T-cell (primary cell): ENCODE data around the gene DYNC2H1. TPM values are rescaled to one million over a fixed set of nuclear protein-coding genes. Genes with fewer than 3 reads are reported as not detected.

ENCODE experiments used
- ATAC-seq, 4 experiments: fragments of 200-7000 bp in 3 of 4; fragments of 150-1000 bp in 1 of 4; cut with Tn5 transposase; replicated peaks in 1 of 4; 1 replicate in 3 of 4; 2 replicates in 1 of 4; pipeline ENCODE4 v1.10.0; 2021; ENCODE audit warnings: moderate library complexity in 3 of 4, mild to moderate bottlenecking in 2 of 4, moderate number of reproducible peaks in 1 of 4
- CTCF ChIA-PET, 2 donors: fragments of 300-600 bp; sonication (Branson Sonifier 250); formaldehyde crosslinking; loops; one replicate each; lab custom pipeline; 2022; ENCODE audit warnings: antibody characterized with exemption in 2 of 2; lab: Charles Lee
- POLR2A ChIA-PET, 2 donors: fragments of 300-600 bp; sonication (Branson Sonifier 250); formaldehyde crosslinking; loops; one replicate each; lab custom pipeline; 2022; ENCODE audit warnings: antibody characterized with exemption in 2 of 2; lab: Charles Lee
- DNase-seq, 35 experiments: peaks; one replicate each; pipeline versions ENCODE4 v3.0.0 to v3.0.0-alpha.2; 2013 to 2023
- H3K27ac ChIP-seq: one replicate; pipeline ENCODE4 v1.5.1; 2013; ENCODE audit warnings: low read length
- H3K27me3 ChIP-seq, 2 experiments: replicated peaks in 1 of 2; 1 replicate in 1 of 2; 2 replicates in 1 of 2; pipeline versions ENCODE4 v1.6.1 to v1.7.0; 2013; ENCODE audit warnings: low read length in 1 of 2, mixed read lengths in 1 of 2; ENCODE audit not compliant: control insufficient read depth in 2 of 2, insufficient read depth in 2 of 2; ENCODE audit errors: extremely low read depth in 1 of 2
- H3K36me3 ChIP-seq, 2 donors: 1 replicate in 1 of 2; 2 replicates in 1 of 2; pipeline versions ENCODE4 v1.6.1 to v1.7.0; 2013; ENCODE audit warnings: low read length in 1 of 2; ENCODE audit not compliant: control insufficient read depth in 2 of 2, insufficient read depth in 1 of 2; ENCODE audit errors: extremely low read depth in 1 of 2
- H3K4me1 ChIP-seq, 2 experiments: 1 replicate in 1 of 2; 2 replicates in 1 of 2; pipeline versions ENCODE4 v1.6.1 to v1.7.0; 2013; ENCODE audit warnings: low read length in 2 of 2, mixed read lengths in 1 of 2; ENCODE audit not compliant: insufficient read depth in 2 of 2, control insufficient read depth in 1 of 2; ENCODE audit errors: extremely low read depth in 1 of 2
- H3K4me3 ChIP-seq, 2 donors: 1 replicate in 1 of 2; 2 replicates in 1 of 2; pipeline versions ENCODE4 v1.5.1 to v1.7.0; 2013; ENCODE audit warnings: mild to moderate bottlenecking in 2 of 2, low read length in 1 of 2, moderate library complexity in 1 of 2; ENCODE audit not compliant: control insufficient read depth in 1 of 2; ENCODE audit errors: extremely low read depth in 1 of 2
- H3K9me3 ChIP-seq: 2 replicates; pipeline ENCODE4 v1.7.0; 2013
- H3K27ac Mint-ChIP-seq, 2 donors: one replicate each; pipeline ENCODE4 v1.8.0; 2020 to 2021; ENCODE audit warnings: mild to moderate bottlenecking in 2 of 2, mixed read lengths in 2 of 2
- H3K27me3 Mint-ChIP-seq, 2 donors: one replicate each; pipeline ENCODE4 v1.8.0; 2021 to 2022; ENCODE audit warnings: mixed read lengths in 2 of 2
- H3K36me3 Mint-ChIP-seq: one replicate; pipeline ENCODE4 v1.8.0; 2021; ENCODE audit warnings: mixed read lengths
- H3K4me1 Mint-ChIP-seq, 3 donors: one replicate each; pipeline ENCODE4 v1.8.0; 2020 to 2022; ENCODE audit warnings: mixed read lengths in 3 of 3, mild to moderate bottlenecking in 1 of 3
- H3K4me3 Mint-ChIP-seq, 3 donors: one replicate each; pipeline ENCODE4 v1.8.0; 2020 to 2022; ENCODE audit warnings: mild to moderate bottlenecking in 3 of 3, mixed read lengths in 3 of 3, moderate library complexity in 3 of 3
- H3K9me3 Mint-ChIP-seq, 3 donors: one replicate each; pipeline ENCODE4 v1.8.0; 2020 to 2022; ENCODE audit warnings: mixed read lengths in 3 of 3
- WGBS: methylation state at CpG from one replicate; pipeline ENCODE4 v1.1.5; 2013; ENCODE audit warnings: missing lambda C conversion rate; ENCODE audit not compliant: insufficient coverage; 5-methylcytosine and 5-hydroxymethylcytosine counted together
- total RNA-seq, 35 experiments: library from RNA in 6 of 35; stranded (reverse) in 6 of 35; fragments of 120-200 nt in 1 of 35; gene quantifications; one replicate each; pipeline versions ENCODE4 v1.2.1 to v1.2.4 and lab custom pipeline; 2013 to 2026

The DYNC2H1 gene
- total RNA-seq, 5 donors from 2014 or later (not counting 1 experiment from before 2014, with no cell fraction given), result 2.6 to 4.4 (median 3.2) TPM

GRCh38 chr11:103436131-103436770 lies 327.0 kb downstream of the DYNC2H1 start:
- H3K9me3 Mint-ChIP-seq, result no peaks in the 10 kb centered on the region
- no peak overlapping the region for H3K27ac Mint-ChIP-seq
- ChIA-PET POLR2A (no interaction called here), CTCF (no interaction called here)
- H3K4me1 Mint-ChIP-seq, result no peaks in the 10 kb centered on the region
- H3K4me3 ChIP-seq, result no peak overlapping the region
- WGBS, result 80% methylated on average over 2 of the region's 3 CpGs
- no peak for DNase-seq
- no peak overlapping the region for H3K4me3 Mint-ChIP-seq
- H3K27me3 Mint-ChIP-seq, result no peaks in the 10 kb centered on the region
- no peaks in the 10 kb centered on the region for H3K27me3 ChIP-seq
- H3K36me3 ChIP-seq, result no peaks in the 10 kb centered on the region
- H3K36me3 Mint-ChIP-seq, result peaks cover 2% of the 10 kb centered on the region
- H3K27ac ChIP-seq, result no peak overlapping the region
- ATAC-seq, result no peak
- no peaks in the 10 kb centered on the region for H3K9me3 ChIP-seq
- H3K4me1 ChIP-seq, result no peaks in the 10 kb centered on the region

GRCh38 chr11:103441021-103441420 lies 331.8 kb downstream of the DYNC2H1 start:
- Histone ChIP-seq H3K9me3 (no peaks in the 10 kb centered on the region), H3K4me1 (no peaks in the 10 kb centered on the region), H3K4me3 (no peak overlapping the region), H3K27ac (no peak overlapping the region), H3K27me3 (no peaks in the 10 kb centered on the region), H3K36me3 (no peaks in the 10 kb centered on the region)
- H3K4me1 Mint-ChIP-seq, result no peaks in the 10 kb centered on the region
- DNase-seq (no peak), ATAC-seq (no peak)
- ChIA-PET CTCF (no interaction called here), POLR2A (no interaction called here)
- 79% methylated on average over 3 of the region's 5 CpGs for WGBS
- H3K27me3 Mint-ChIP-seq, result no peaks in the 10 kb centered on the region
- H3K36me3 Mint-ChIP-seq, result peaks cover 2% of the 10 kb centered on the region
- no peak overlapping the region for H3K4me3 Mint-ChIP-seq
- no peak overlapping the region for H3K27ac Mint-ChIP-seq
- H3K9me3 Mint-ChIP-seq, result no peaks in the 10 kb centered on the region

- H3K27me3 Mint-ChIP-seq, result no peaks in the 10 kb centered on the region
Observed at GRCh38 chr11:103448966-103449365, 339.7 kb downstream of the DYNC2H1 start.

GRCh38 chr11:103450241-103450640 lies 341.0 kb downstream of the DYNC2H1 start:
- Histone ChIP-seq H3K9me3 (no peaks in the 10 kb centered on the region), H3K36me3 (no peaks in the 10 kb centered on the region), H3K4me1 (no peaks in the 10 kb centered on the region), H3K4me3 (no peak overlapping the region), H3K27me3 (no peaks in the 10 kb centered on the region), H3K27ac (no peak overlapping the region)
- no peaks in the 10 kb centered on the region for H3K27me3 Mint-ChIP-seq
- H3K27ac Mint-ChIP-seq, result no peak overlapping the region
- H3K4me3 Mint-ChIP-seq, result no peak overlapping the region
- ChIA-PET POLR2A (no interaction called here), CTCF (no interaction called here)
- no peaks in the 10 kb centered on the region for H3K36me3 Mint-ChIP-seq
- no peaks in the 10 kb centered on the region for H3K9me3 Mint-ChIP-seq
- H3K4me1 Mint-ChIP-seq, result no peaks in the 10 kb centered on the region
- no peak for DNase-seq
- no peak for ATAC-seq
- whole genome bisulfite sequencing, result no CpG with 5 or more reads among the region's 4 CpGs

More at GRCh38 chr11:103448966-103449365, 339.7 kb downstream of the DYNC2H1 start:
- Histone ChIP-seq H3K27me3 (no peaks in the 10 kb centered on the region), H3K36me3 (no peaks in the 10 kb centered on the region), H3K4me1 (no peaks in the 10 kb centered on the region), H3K9me3 (no peaks in the 10 kb centered on the region), H3K27ac (no peak overlapping the region), H3K4me3 (no peak overlapping the region)
- DNase-seq (no peak), ATAC-seq (no peak)
- 67% methylated on average over 3 of the region's 3 CpGs for WGBS
- H3K4me1 Mint-ChIP-seq, result no peaks in the 10 kb centered on the region
- POLR2A ChIA-PET, result no interaction called here
- no peak overlapping the region for H3K27ac Mint-ChIP-seq
- no peaks in the 10 kb centered on the region for H3K36me3 Mint-ChIP-seq
- CTCF ChIA-PET, result no interaction called here
- no peak overlapping the region for H3K4me3 Mint-ChIP-seq
- H3K9me3 Mint-ChIP-seq, result no peaks in the 10 kb centered on the region

- Mint-ChIP-seq H3K4me1 (no peaks in the 10 kb centered on the region), H3K27ac (no peak overlapping the region), H3K4me3 (no peak overlapping the region), H3K27me3 (no peaks in the 10 kb centered on the region), H3K9me3 (no peaks in the 10 kb centered on the region), H3K36me3 (peaks cover 2% of the 10 kb centered on the region)
- WGBS, result no CpG with 5 or more reads among the region's 3 CpGs
- H3K36me3 ChIP-seq, result no peaks in the 10 kb centered on the region
- no peak for DNase-seq
- no peaks in the 10 kb centered on the region for H3K4me1 ChIP-seq
- no peak for ATAC-seq
- no peak overlapping the region for H3K27ac ChIP-seq
- no peaks in the 10 kb centered on the region for H3K9me3 ChIP-seq
- H3K27me3 ChIP-seq, result no peaks in the 10 kb centered on the region
- CTCF ChIA-PET, result interaction anchor here in 1 of 2 donors (0.7 kb wide), 1 partner anchor 95 kb away, joined by 3 read pairs; no protein-coding TSS in a partner anchor
- POLR2A ChIA-PET, result interaction anchor here in 1 of 2 donors (0.6 kb wide), 1 partner anchor 201 kb away, joined by 6 read pairs; no protein-coding TSS in a partner anchor
- no peak overlapping the region for H3K4me3 ChIP-seq
Observed at GRCh38 chr11:103453126-103453525, 343.9 kb downstream of the DYNC2H1 start.

- Mint-ChIP-seq H3K27ac (no peak overlapping the region), H3K4me3 (no peak overlapping the region), H3K27me3 (no peaks in the 10 kb centered on the region), H3K4me1 (no peaks in the 10 kb centered on the region), H3K36me3 (peaks cover 2% of the 10 kb centered on the region), H3K9me3 (no peaks in the 10 kb centered on the region)
- Histone ChIP-seq H3K36me3 (no peaks in the 10 kb centered on the region), H3K4me1 (no peaks in the 10 kb centered on the region), H3K27me3 (no peaks in the 10 kb centered on the region), H3K27ac (no peak overlapping the region), H3K4me3 (no peak overlapping the region), H3K9me3 (no peaks in the 10 kb centered on the region)
- ChIA-PET CTCF (no interaction called here), POLR2A (no interaction called here)
- WGBS, result no CpG with 5 or more reads among the region's 4 CpGs
- DNase-seq (no peak), ATAC-seq (no peak)
Observed at GRCh38 chr11:103453915-103454709, 344.9 kb downstream of the DYNC2H1 start.
